D721Med (cell line): ENCODE measurements around the gene RALGPS2.
"Not testable (repeated sequence)": the region's sequence is repeated elsewhere in the genome, so short reads cannot be mapped to it uniquely, and the experiment has no call there.

Experiments used
- DNase-seq: peaks from one replicate; pipeline ENCODE4 v3.0.0; 2011; ENCODE audit warnings: low spot score; ENCODE audit not compliant: insufficient read length
- FAIRE-seq: peaks from 2 replicates; lab custom pipeline; 2011; peaks lifted over from hg19 to GRCh38; lab: Jason Lieb, UNC
- CTCF ChIP-seq: IDR thresholded peaks from 2 replicates; pipeline ENCODE4 v1.5.1; 2012; ENCODE audit warnings: mild to moderate bottlenecking, control low read depth; ENCODE audit not compliant: insufficient read depth; ENCODE audit errors: missing control alignments

RALGPS2 gene

GRCh38 chr1:178825167-178825566 is 100.1 kb downstream of the RALGPS2 start:
- FAIRE-seq (peak; percentile 70), DNase-seq (no peak)
- TF ChIP-seq CTCF: no peak

GRCh38 chr1:178844436-178844835 is 119.4 kb downstream of the RALGPS2 start:
- no peak for FAIRE-seq
- no peak for DNase-seq
- TF ChIP-seq CTCF: no peak

GRCh38 chr1:178846306-178846705 is 121.3 kb downstream of the RALGPS2 start:
- FAIRE-seq: no peak
- TF ChIP-seq CTCF: no peak
- no peak for DNase-seq

GRCh38 chr1:178847396-178847849 is 122.4 kb downstream of the RALGPS2 start:
- peak; percentile 16 for FAIRE-seq

GRCh38 chr1:178847919-178848318 is 122.9 kb downstream of the RALGPS2 start:
- FAIRE-seq, DNase-seq: not testable (repeated sequence)

More at GRCh38 chr1:178847396-178847849, 122.4 kb downstream of the RALGPS2 start:
- DNase-seq: no peak
- no peak for TF ChIP-seq CTCF

GRCh38 chr1:178849918-178850317 is 124.9 kb downstream of the RALGPS2 start:
- TF ChIP-seq CTCF: no peak

GRCh38 chr1:178857126-178857525 is 132.1 kb downstream of the RALGPS2 start:
- no peak for TF ChIP-seq CTCF
- FAIRE-seq (peak; percentile 91), DNase-seq (no peak)

More at GRCh38 chr1:178849918-178850317, 124.9 kb downstream of the RALGPS2 start:
- peak; percentile 77 for FAIRE-seq
- DNase-seq: no peak

GRCh38 chr1:178862416-178862815 is 137.4 kb downstream of the RALGPS2 start:
- no peak for TF ChIP-seq CTCF
- no peak for FAIRE-seq
- DNase-seq: no peak
